ENCODE measurements around the gene FRMD8.
A peak's percentile ranks its signal among the peaks of the same experiment; 100 is the strongest.

FRMD8 gene

DNA sequence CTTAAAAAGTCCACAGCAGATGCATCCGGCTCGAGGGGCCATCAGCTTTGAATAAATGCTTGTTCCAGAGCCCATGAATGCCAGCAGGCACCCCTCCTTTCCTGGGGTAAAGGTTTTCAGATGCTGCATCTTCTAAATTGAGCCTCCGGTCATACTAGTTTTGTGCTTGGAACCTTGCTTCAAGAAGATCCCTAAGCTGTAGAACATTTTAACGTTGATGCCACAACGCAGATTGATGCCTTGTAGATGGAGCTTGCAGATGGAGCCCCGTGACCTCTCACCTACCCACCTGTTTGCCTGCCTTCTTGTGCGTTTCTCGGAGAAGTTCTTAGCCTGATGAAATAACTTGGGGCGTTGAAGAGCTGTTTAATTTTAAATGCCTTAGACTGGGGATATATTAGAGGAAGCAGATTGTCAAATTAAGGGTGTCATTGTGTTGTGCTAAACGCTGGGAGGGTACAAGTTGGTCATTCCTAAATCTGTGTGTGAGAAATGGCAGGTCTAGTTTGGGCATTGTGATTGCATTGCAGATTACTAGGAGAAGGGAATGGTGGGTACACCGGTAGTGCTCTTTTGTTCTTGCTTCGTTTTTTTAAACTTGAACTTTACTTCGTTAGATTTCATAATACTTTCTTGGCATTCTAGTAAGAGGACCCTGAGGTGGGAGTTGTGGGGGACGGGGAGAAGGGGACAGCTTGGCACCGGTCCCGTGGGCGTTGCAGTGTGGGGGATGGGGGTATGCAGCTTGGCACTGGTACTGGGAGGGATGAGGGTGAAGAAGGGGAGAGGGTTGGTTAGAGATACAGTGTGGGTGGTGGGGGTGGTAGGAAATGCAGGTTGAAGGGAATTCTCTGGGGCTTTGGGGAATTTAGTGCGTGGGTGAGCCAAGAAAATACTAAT lies 38.0 kb downstream of the FRMD8 start:
- DNase-seq, result peak in 10 of 56 donors; percentile 19 to 60 (median 32)

- DNase-seq, result peak in 9 of 56 donors; percentile 22 to 56 (median 33)
Measured at GRCh38 chr11:65425105-65425970, 38.9 kb downstream of the FRMD8 start.

DNA sequence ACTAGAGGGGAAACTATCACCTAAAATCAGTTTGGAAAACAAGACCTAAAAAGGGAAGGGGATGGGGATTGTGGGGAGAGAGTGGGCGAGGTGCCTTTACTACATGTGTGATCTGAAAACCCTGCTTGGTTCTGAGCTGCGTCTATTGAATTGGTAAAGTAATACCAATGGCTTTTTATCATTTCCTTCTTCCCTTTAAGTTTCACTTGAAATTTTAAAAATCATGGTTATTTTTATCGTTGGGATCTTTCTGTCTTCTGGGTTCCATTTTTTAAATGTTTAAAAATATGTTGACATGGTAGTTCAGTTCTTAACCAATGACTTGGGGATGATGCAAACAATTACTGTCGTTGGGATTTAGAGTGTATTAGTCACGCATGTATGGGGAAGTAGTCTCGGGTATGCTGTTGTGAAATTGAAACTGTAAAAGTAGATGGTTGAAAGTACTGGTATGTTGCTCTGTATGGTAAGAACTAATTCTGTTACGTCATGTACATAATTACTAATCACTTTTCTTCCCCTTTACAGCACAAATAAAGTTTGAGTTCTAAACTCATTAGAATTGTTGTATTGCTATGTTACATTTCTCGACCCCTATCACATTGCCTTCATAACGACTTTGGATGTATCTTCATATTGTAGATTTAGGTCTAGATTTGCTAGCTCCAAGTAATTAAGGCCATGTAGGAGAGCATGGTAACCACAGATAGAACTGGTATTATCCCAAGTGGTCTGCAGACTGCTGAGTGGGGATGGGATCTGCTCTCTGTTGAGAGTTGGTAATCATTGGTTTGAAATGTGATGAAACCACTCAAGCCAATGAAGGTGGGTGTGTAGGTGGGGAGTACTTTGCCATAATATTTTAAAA lies 39.8 kb downstream of the FRMD8 start:
- DNase-seq, result no peak

GRCh38 chr11:65426839-65427690 lies 40.6 kb downstream of the FRMD8 start:
- DNase-seq, result peak in 14 of 56 donors; percentile 28 to 77 (median 50)

- peak in 3 of 56 donors; percentile 37 to 59 (median 55) for DNase-seq
Measured at GRCh38 chr11:65427691-65428577, 41.5 kb downstream of the FRMD8 start.

DNA sequence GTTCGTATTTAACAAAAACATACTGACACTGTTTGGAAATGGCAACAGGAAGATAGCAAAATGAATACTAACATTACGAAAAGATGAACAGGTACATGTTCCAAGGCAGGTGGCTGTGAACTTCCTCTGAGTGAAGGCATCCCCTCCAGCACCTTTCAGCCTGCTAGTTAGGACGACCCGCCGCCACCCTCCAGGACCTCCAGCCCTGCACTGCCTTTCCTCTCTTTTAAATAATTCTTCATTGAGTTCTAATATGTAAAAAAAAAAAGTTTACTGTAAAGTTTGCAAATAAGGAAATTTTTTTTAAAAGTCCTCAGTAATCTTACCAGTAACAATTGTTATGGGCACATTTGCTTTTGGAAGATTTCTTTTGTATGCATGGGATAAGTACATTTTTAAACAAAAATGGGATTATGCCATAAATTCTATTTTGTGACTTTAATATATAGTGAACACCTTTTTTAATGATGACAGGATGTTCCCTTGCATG lies 42.2 kb downstream of the FRMD8 start:
- no peak for DNase-seq

DNA sequence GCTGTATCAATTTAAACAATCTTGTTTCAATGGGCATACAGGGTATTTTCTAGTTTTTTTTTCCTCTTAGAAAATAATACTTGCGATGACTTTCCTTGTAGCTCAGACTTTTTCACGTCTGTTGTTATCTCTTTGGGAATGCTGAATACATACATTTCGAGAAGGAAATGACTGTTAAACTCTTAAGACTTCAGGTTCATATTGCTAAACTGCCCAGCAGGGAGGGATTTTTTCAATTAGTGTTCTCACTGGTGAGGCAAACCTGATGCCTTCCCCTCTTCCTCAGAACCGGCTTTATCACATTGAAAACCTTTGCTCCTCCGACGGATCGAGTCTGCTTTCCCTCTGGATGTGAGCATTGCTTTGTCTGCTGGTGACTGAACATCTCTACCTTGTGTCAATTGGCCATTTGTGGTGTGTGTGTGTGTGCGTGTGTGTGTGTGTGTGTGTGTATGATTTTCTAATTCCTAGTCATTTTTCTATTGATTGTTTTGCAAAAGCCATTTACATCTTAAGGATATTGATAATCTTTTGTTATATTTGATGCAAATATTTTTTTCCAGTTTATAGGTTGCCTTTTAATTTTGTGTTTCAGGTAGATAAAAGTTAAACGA lies 42.7 kb downstream of the FRMD8 start:
- DNase-seq, result peak in 2 of 56 donors; percentile 13 to 29

DNA sequence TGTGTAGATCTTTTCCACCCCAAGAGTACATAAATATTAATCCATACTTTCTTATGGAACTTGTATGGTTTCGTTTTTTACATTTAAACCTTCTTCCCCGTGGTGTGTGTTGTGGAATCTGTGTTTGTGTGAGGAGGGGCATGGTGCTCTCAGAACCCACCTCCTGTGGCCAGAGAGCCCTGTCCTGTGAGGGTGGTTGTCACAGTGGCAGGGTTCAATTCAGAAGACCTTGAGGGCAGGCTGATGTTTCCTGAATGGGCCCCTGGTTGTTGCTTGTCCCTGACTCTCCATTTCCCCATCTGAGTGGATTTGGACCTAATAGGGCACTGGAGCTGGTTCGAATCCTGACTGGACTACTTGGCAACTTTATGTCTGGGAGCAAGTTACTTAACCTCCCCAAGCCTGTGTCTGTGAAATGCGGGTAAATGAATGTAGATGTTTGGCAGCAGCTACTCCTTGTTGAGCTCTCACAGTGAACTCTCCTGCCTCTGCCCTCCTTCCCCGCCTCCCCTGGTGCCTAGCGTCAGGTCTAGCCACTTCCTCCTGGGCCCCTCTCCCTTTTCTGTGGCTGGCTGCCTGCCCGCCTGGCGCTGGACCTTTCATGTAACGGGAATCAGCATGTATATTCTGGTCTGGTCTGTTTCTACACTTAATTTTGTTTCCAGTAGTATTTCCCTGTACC lies 43.4 kb downstream of the FRMD8 start:
- DNase-seq, result peak in 11 of 56 donors; percentile 28 to 70 (median 47)

DNA sequence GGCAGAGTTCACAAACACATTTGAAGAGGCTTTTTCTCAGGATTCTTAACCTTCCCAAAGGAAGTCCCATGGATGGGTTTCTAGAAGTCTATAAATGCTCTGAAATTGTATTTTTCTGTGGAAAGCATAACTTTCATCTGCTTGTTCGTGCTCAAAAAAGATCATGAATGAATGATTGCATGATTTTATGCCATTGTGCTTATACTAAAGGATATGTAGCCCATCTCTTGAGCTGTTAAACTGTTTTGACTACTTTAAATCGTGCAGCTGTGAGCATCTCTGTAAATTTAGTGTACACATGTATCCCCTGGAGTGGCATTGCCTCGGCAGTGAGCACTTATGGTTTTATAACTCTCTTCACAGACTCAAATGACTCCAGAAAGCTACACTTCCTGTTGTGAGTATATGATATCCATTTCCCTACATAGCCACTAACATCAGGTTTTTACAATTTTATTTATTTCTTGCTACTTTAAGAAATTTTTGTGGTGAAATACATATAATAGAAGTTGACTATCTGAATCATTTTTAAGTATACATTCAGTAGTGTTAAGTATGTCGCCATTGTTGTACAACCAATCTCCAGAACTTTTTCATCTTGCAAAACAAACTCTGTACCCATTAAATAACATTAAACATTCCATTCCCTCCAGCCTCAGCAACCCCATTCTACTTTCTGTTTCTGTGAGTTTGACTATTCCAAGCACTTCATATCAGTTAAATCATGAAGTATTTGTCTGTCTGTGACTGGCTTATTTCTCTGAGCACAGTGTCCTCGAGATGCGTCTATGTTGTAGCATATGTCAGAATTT lies 44.2 kb downstream of the FRMD8 start:
- no peak for DNase-seq

DNA sequence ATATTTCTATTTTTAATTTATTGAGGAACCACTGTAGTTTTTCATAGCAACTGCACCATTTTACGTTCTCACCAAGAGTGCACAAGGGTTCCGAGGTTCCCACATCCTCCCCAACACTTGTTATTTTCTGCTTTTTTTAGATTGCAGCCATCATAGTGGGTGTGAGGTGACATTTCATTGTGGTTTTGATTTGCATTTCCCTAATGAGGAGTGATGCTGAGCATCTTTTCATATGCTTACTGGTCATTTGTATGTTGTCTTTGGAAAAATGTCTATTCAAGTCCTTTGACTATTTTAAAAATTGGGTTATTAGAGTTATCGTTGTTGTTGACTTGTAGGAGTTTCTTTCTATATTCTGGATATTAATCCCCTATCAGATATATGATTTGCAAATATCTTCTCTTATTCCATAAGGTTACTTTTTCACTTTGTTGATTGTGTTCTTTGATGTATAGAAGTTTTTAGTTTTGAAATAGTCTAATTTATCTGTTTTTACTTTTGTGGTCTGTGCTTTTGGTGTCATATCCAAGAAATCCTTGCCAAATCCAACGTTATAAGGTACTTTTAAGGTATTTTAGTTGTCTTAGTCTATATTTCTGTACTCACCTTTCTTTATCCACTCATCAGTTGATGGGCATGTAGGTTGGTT lies 45.1 kb downstream of the FRMD8 start:
- no peak for DNase-seq

- no peak for DNase-seq
Measured at GRCh38 chr11:65432100-65432650, 45.7 kb downstream of the FRMD8 start.

DNA sequence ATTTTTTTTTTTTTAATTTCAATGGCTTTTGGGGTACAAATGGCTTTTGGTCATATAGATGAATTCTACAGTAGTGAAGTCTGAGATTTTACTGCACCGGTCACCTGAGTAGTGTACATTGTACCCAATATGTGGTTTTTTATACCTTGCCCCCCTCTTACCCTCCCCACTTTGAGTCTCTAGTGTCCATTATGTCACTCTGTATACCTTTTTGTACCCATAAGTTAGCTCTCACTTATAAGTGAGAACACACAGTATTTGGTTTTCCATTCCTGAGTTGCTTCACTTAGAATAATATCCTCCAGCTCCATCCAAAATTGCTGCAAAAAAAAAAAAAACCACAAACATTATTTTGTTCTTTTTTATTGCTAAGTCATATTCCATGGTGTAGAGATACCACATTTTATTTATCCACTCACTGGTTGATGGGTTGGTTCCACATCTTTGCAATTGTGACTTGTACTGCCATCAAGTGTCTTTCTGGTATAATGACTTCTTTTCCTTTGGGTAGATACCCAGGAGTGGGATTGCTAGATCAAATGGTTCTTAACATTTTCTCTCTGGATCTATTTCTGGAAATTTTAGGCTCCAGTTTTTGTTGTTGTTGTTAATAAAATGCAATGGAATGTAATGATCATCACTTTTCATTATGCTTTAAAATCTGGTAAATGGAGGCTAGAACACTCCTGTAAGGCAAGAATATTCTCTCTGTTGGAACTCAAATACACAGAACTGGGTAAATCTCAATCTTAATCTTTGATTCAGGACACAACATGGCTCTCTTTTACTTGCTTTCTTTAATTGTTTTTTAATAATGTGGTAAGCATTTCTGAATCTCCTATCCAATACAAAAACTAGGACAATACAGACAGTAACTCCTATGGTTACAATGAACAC lies 46.5 kb downstream of the FRMD8 start:
- no peak for DNase-seq

- DNase-seq, result no peak
Measured at GRCh38 chr11:65433657-65434056, 47.2 kb downstream of the FRMD8 start.

DNA sequence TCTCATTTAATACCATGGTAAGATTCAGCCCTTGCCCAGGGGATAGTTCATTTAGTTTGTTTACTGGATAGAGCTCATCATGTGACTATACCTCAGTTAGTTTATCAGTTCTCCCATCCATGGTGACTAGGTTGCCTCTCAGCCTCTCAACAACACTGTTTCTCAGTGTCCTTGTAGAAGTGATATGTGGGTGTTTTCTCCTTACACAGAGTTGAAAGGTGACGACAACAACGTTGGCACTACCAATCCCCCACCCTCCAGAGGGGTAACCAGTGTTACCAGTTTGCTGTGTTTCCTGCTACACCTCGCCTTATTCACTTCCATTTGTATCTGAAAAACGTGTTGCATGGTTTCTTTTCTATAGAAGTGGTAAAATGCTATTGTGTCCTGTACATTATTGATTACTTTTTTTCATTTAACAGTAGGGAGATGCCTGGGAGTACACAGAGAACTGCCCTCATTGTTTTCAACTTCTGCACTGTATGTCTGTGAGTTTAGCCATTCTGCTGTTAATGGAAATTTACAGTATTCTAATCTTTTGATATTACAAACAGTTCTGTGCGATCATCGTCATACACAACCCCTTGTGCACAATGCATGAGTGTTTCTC lies 47.7 kb downstream of the FRMD8 start:
- no peak for DNase-seq

Data from nucleus accumbens (tissue), 56 donors.